Karpas-422 (cell line): Measurements from ENCODE around the gene TRIB2. TPM values are rescaled to one million over a fixed set of nuclear protein-coding genes. Genes with fewer than 3 reads are reported as not detected.

Experiments used
- DNase-seq: peaks from one replicate; pipeline ENCODE4 v3.0.0-alpha.2; 2015
- H2AFZ ChIP-seq: fragments of 200-600 bp; sonication (generic); 2 replicates; pipeline ENCODE4 v1.6.1; 2014; ENCODE audit warnings: antibody characterized with exemption, low read length, mixed read lengths
- H3K27ac ChIP-seq: fragments of 200-600 bp; sonication (generic); 2 replicates; pipeline ENCODE4 v1.5.1; 2014; ENCODE audit warnings: mild to moderate bottlenecking, low read length, moderate library complexity
- H3K27me3 ChIP-seq: fragments of 200-600 bp; sonication (generic); 2 replicates; pipeline ENCODE4 v1.6.1; 2014; ENCODE audit warnings: low read length, mixed read lengths
- H3K36me3 ChIP-seq: fragments of 200-600 bp; sonication (generic); 2 replicates; pipeline ENCODE4 v1.6.1; 2014; ENCODE audit warnings: low read length, mixed read lengths; ENCODE audit not compliant: insufficient read depth
- H3K4me1 ChIP-seq: fragments of 200-600 bp; sonication (generic); 2 replicates; pipeline ENCODE4 v1.6.1; 2014; ENCODE audit warnings: mild to moderate bottlenecking, low read length, mixed read lengths
- H3K4me2 ChIP-seq: fragments of 200-600 bp; sonication (generic); 2 replicates; pipeline ENCODE4 v1.6.1; 2014; ENCODE audit warnings: low read length, low read depth, mild to moderate bottlenecking; ENCODE audit not compliant: poor library complexity, severe bottlenecking
- H3K4me3 ChIP-seq: fragments of 200-600 bp; sonication (generic); 2 replicates; pipeline ENCODE4 v1.5.1; 2014; ENCODE audit warnings: mild to moderate bottlenecking, antibody characterized with exemption, low read length, mixed read lengths
- H3K79me2 ChIP-seq: fragments of 200-600 bp; sonication (generic); 2 replicates; pipeline ENCODE4 v1.6.1; 2014; ENCODE audit warnings: mild to moderate bottlenecking, low read length, mixed read lengths
- H3K9ac ChIP-seq: fragments of 200-600 bp; sonication (generic); 2 replicates; pipeline ENCODE4 v1.6.0; 2014; ENCODE audit warnings: low read length
- H3K9me2 ChIP-seq: fragments of 200-600 bp; sonication (generic), shearing (Covaris generic); replicated peaks from 2 replicates; pipeline ENCODE4 v1.6.0; 2014; ENCODE audit warnings: mild to moderate bottlenecking, low read length, moderate library complexity; ENCODE audit not compliant: insufficient read depth
- H3K9me3 ChIP-seq: fragments of 300-700, 200-600 bp; sonication (generic); 2 replicates; pipeline ENCODE4 v1.6.1; 2014; ENCODE audit warnings: low read length, mixed read lengths
- H4K20me1 ChIP-seq: fragments of 200-600 bp; sonication (generic); 2 replicates; pipeline ENCODE4 v1.6.1; 2014; ENCODE audit warnings: mild to moderate bottlenecking, antibody characterized with exemption, low read length, low read depth; ENCODE audit not compliant: insufficient read depth
- total RNA-seq: library from RNA; depleted of rRNA; stranded (reverse); fragments of >200 nt; shearing (Covaris generic); gene quantifications from 2 replicates; pipeline ENCODE4 v1.2.3, GENCODE V29; 2014; ENCODE audit warnings: low replicate concordance; rRNA removed

The TRIB2 gene
- total RNA-seq, result 188 and 234 TPM in 2 replicates

- H3K9me3 ChIP-seq, result no peaks in the 10 kb centered on the region
- peak within 1 kb of the TSS; percentile 87 for H3K4me2 ChIP-seq
- H3K9me2 ChIP-seq, result no peaks in the 10 kb centered on the region
- H3K27ac ChIP-seq, result peak within 1 kb of the TSS; percentile 85
- DNase-seq, result peak; percentile 96
- H3K9ac ChIP-seq, result peak within 1 kb of the TSS; percentile 91
- H3K79me2 ChIP-seq, result peaks cover 47% of the 10 kb centered on the region
- peaks cover 23% of the 10 kb centered on the region; the same call in 1 of the 2 replicates for H4K20me1 ChIP-seq
- peaks cover 3% of the 10 kb centered on the region for H3K36me3 ChIP-seq
- H2AFZ ChIP-seq, result peak within 1 kb of the TSS; percentile 98
- no peaks in the 10 kb centered on the region for H3K27me3 ChIP-seq
- peaks cover 32% of the 10 kb centered on the region for H3K4me1 ChIP-seq
- H3K4me3 ChIP-seq, result peak within 1 kb of the TSS; percentile 87
Observed at GRCh38 chr2:12716282-12717190, at the start of gene TRIB2. TRIB2 (plus strand) TSS chr2:12716936; CDS start chr2:12718308, 1,372 bp downstream.

- H3K4me3 ChIP-seq, result no peak overlapping the region
- DNase-seq, result no peak
Observed at GRCh38 chr2:12669036-12669435, 47.7 kb upstream of the TRIB2 start.

GRCh38 chr2:12672711-12673315 is 43.9 kb upstream of the TRIB2 start:
- H3K27me3 ChIP-seq, result no peaks in the 10 kb centered on the region; the same call in 1 of the 2 replicates
- no peak overlapping the region for H3K4me2 ChIP-seq
- no peak overlapping the region for H3K4me3 ChIP-seq
- H3K9me2 ChIP-seq, result no peaks in the 10 kb centered on the region
- no peaks in the 10 kb centered on the region for H3K4me1 ChIP-seq
- DNase-seq, result no peak
- H3K27ac ChIP-seq, result no peak overlapping the region
- H3K36me3 ChIP-seq, result no peaks in the 10 kb centered on the region
- no peaks in the 10 kb centered on the region for H3K9me3 ChIP-seq
- no peaks in the 10 kb centered on the region for H3K79me2 ChIP-seq
- H3K9ac ChIP-seq, result no peak overlapping the region
- no peaks in the 10 kb centered on the region for H4K20me1 ChIP-seq
- H2AFZ ChIP-seq, result no peak overlapping the region

More at GRCh38 chr2:12669036-12669435, 47.7 kb upstream of the TRIB2 start:
- Histone ChIP-seq H3K4me2 (no peak overlapping the region), H3K36me3 (no peaks in the 10 kb centered on the region), H3K27me3 (no peaks in the 10 kb centered on the region; the same call in 1 of the 2 replicates), H3K9ac (no peak overlapping the region), H3K9me2 (no peaks in the 10 kb centered on the region), H4K20me1 (no peaks in the 10 kb centered on the region), H2AFZ (no peak overlapping the region), H3K79me2 (no peaks in the 10 kb centered on the region), H3K4me1 (no peaks in the 10 kb centered on the region), H3K9me3 (no peaks in the 10 kb centered on the region), H3K27ac (no peak overlapping the region)

GRCh38 chr2:12674644-12675328 is 42.0 kb upstream of the TRIB2 start:
- no peaks in the 10 kb centered on the region for H3K36me3 ChIP-seq
- no peaks in the 10 kb centered on the region for H3K9me2 ChIP-seq
- no peaks in the 10 kb centered on the region for H4K20me1 ChIP-seq
- H3K4me1 ChIP-seq, result no peaks in the 10 kb centered on the region
- H3K79me2 ChIP-seq, result no peaks in the 10 kb centered on the region
- no peak overlapping the region for H3K4me2 ChIP-seq
- no peak overlapping the region for H2AFZ ChIP-seq
- H3K27ac ChIP-seq, result no peak overlapping the region
- no peak overlapping the region for H3K4me3 ChIP-seq
- no peak overlapping the region for H3K9ac ChIP-seq
- no peaks in the 10 kb centered on the region; the same call in 1 of the 2 replicates for H3K27me3 ChIP-seq
- H3K9me3 ChIP-seq, result no peaks in the 10 kb centered on the region
- DNase-seq, result no peak

- H3K4me2 ChIP-seq, result no peak overlapping the region
- no peaks in the 10 kb centered on the region; the same call in 1 of the 2 replicates for H3K27me3 ChIP-seq
- H3K4me1 ChIP-seq, result no peaks in the 10 kb centered on the region
- no peak overlapping the region for H2AFZ ChIP-seq
- no peaks in the 10 kb centered on the region for H3K79me2 ChIP-seq
- H3K27ac ChIP-seq, result no peak overlapping the region
- no peaks in the 10 kb centered on the region for H3K9me2 ChIP-seq
- H4K20me1 ChIP-seq, result no peaks in the 10 kb centered on the region
- H3K4me3 ChIP-seq, result no peak overlapping the region
- no peaks in the 10 kb centered on the region for H3K36me3 ChIP-seq
- no peak for DNase-seq
- no peak overlapping the region for H3K9ac ChIP-seq
- H3K9me3 ChIP-seq, result no peaks in the 10 kb centered on the region
Observed at GRCh38 chr2:12675352-12675795, 41.4 kb upstream of the TRIB2 start.

- Histone ChIP-seq H3K36me3 (no peaks in the 10 kb centered on the region), H3K27me3 (no peaks in the 10 kb centered on the region), H3K79me2 (no peaks in the 10 kb centered on the region), H3K4me2 (no peak overlapping the region), H3K27ac (no peak overlapping the region), H3K4me3 (no peak overlapping the region), H4K20me1 (no peaks in the 10 kb centered on the region), H3K9me2 (no peaks in the 10 kb centered on the region), H2AFZ (no peak overlapping the region), H3K9me3 (no peaks in the 10 kb centered on the region), H3K4me1 (no peaks in the 10 kb centered on the region), H3K9ac (no peak overlapping the region)
- DNase-seq, result no peak
Observed at GRCh38 chr2:12675801-12676200, 40.9 kb upstream of the TRIB2 start.

GRCh38 chr2:12676771-12677170 is 40.0 kb upstream of the TRIB2 start:
- H3K9me2 ChIP-seq, result no peaks in the 10 kb centered on the region
- H3K9me3 ChIP-seq, result no peaks in the 10 kb centered on the region

GRCh38 chr2:12678186-12678585 is 38.5 kb upstream of the TRIB2 start:
- Histone ChIP-seq H3K4me3 (no peak overlapping the region), H3K9me3 (no peaks in the 10 kb centered on the region), H3K79me2 (no peaks in the 10 kb centered on the region), H4K20me1 (no peaks in the 10 kb centered on the region), H3K27ac (no peak overlapping the region), H3K27me3 (no peaks in the 10 kb centered on the region), H2AFZ (no peak overlapping the region), H3K4me2 (no peak overlapping the region), H3K36me3 (no peaks in the 10 kb centered on the region), H3K9me2 (no peaks in the 10 kb centered on the region), H3K4me1 (no peaks in the 10 kb centered on the region), H3K9ac (no peak overlapping the region)
- DNase-seq, result no peak

More at GRCh38 chr2:12676771-12677170, 40.0 kb upstream of the TRIB2 start:
- Histone ChIP-seq H3K27ac (no peak overlapping the region), H2AFZ (no peak overlapping the region), H3K4me3 (no peak overlapping the region), H3K9ac (no peak overlapping the region), H3K4me1 (no peaks in the 10 kb centered on the region), H3K27me3 (no peaks in the 10 kb centered on the region), H3K79me2 (no peaks in the 10 kb centered on the region), H3K4me2 (no peak overlapping the region), H4K20me1 (no peaks in the 10 kb centered on the region), H3K36me3 (no peaks in the 10 kb centered on the region)
- no peak for DNase-seq
